ENCODE results near the gene ENPP3.

Gene ENPP3

DNA sequence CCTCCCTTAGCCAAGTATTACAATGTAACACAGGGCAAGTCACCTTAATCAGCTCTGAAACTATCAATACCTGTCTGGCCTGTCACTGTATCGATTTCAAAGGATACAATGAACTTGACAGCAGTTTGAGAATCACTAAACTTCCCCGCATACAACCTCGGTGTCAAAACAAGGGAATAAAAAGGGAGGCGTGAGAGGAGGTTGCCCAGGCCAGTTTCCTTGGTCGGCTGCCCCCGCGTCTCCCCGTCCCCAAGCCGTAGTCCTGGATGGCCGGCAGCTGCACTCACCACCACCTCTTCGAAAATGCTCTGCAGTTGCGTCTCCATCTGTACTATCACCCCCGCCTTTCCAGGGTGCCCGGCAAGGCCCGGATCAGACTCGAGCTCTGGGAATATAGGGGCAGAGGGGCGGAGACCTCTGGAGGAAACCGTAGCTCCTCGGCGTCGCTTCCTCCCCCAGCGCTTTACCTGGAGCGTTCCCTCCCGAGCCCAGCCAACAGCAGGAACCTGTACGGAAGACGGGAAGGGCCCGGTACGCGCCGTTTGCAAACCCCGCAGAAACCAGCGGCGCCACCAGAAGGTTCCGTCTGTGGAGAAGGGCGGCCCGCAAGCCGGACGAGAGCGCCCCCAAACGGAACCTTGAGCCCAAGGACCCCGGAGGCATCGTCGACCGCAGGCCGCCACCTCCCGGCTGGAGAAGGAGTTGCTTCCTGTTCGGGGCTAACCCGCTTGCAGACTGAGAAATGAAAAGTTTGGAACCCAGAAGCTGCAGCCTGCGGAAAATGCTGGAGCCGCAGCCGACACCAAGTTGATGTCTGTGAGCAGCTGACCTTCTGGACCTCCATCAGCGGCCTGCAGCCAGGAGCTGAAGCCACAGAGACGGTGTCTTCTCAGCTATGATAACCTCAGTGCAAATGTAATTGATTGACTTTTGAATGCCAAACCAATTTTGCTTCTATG, 9.1 kb upstream of the ENPP3 start, which contains the start of gene MED23:
Gene MED23 (minus strand): TSS at position 519 of the 959 bp plus-strand sequence. CDS start 193 bp downstream, at position 326.
- Histone ChIP-seq H3K4me3 (peak within 1 kb of the TSS; percentile 91), H3K36me3 (peaks cover 26% of the 10 kb centered on the region)
- no peak for TF ChIP-seq Cebpa-rat (IDR thresholded peaks at IDR 0.05)

DNA sequence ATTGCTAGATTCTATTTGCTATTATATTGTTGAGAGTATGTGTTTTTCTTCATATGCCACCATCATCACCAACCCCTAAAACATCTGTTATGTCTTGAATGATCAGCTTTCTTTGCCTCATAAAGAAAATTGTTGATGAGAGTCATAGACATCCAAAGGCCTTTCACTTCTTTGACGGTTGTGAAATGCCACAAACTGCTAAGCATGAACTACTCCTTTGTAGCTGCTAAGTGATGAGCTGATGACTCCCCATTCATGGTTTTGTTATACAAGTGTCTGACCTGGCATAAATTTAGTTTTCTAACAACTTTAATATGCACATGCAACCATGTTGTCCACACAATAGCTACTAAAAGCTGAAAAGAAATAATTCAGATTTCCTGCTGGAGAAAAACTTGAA, 8.4 kb upstream of the ENPP3 start:
- H3K4me2 ChIP-seq, result peak overlapping the region; percentile 68
- no peak for TF ChIP-seq Cebpa-rat (IDR thresholded peaks at IDR 0.05)
- H3K9me3 ChIP-seq, result no peaks in the 10 kb centered on the region
- H3K27ac ChIP-seq, result no peak overlapping the region
- H3K9ac ChIP-seq, result peak overlapping the region; percentile 87; the same call in 1 of the 2 replicates
- peaks cover 18% of the 10 kb centered on the region for H3K4me1 ChIP-seq
- no peaks in the 10 kb centered on the region for H3K27me3 ChIP-seq
- peaks cover 19% of the 10 kb centered on the region for H3K36me3 ChIP-seq
- H3K4me3 ChIP-seq, result peak overlapping the region; percentile 91
- H4K20me1 ChIP-seq, result no peaks in the 10 kb centered on the region

More for the DNA sequence above, 9.1 kb upstream of the ENPP3 start, which contains the start of gene MED23:
- no peaks in the 10 kb centered on the region for H3K9me3 ChIP-seq
- H3K9ac ChIP-seq, result peak within 1 kb of the TSS; percentile 87
- peak within 1 kb of the TSS; percentile 80 for H3K4me2 ChIP-seq
- no peaks in the 10 kb centered on the region for H4K20me1 ChIP-seq
- H3K27me3 ChIP-seq, result no peaks in the 10 kb centered on the region
- peak within 1 kb of the TSS; percentile 81 for H3K27ac ChIP-seq
- H3K4me1 ChIP-seq, result peaks cover 18% of the 10 kb centered on the region

DNA sequence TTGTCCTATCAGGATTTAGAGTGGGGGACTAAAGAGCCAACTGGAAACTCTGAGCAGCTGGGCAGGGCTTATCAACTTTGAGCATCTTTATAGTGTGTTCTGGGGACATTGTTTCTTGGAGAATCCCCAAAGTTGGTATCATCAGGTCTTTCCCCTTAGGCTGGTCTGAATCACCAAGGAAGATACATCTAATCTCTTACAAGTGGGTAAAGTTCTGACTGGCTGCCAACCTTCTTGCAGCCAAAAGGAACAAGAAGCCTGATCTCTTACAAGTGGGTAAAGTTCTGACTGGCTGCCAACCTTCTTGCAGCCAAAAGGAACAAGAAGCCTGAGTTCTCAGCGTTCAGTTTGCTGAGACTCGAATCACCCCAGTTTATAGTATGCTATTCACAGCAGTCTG, 7.5 kb upstream of the ENPP3 start:
- no peak for TF ChIP-seq Cebpa-rat (IDR thresholded peaks at IDR 0.05)
- H3K27me3 ChIP-seq, result no peaks in the 10 kb centered on the region
- H3K4me1 ChIP-seq, result peaks cover 18% of the 10 kb centered on the region
- no peaks in the 10 kb centered on the region for H3K9me3 ChIP-seq
- H3K4me2 ChIP-seq, result no peak overlapping the region
- H3K36me3 ChIP-seq, result peaks cover 10% of the 10 kb centered on the region; the same call in 1 of the 2 replicates
- no peaks in the 10 kb centered on the region for H4K20me1 ChIP-seq
- H3K9ac ChIP-seq, result no peak overlapping the region
- H3K27ac ChIP-seq, result no peak overlapping the region
- no peak overlapping the region for H3K4me3 ChIP-seq

DNA sequence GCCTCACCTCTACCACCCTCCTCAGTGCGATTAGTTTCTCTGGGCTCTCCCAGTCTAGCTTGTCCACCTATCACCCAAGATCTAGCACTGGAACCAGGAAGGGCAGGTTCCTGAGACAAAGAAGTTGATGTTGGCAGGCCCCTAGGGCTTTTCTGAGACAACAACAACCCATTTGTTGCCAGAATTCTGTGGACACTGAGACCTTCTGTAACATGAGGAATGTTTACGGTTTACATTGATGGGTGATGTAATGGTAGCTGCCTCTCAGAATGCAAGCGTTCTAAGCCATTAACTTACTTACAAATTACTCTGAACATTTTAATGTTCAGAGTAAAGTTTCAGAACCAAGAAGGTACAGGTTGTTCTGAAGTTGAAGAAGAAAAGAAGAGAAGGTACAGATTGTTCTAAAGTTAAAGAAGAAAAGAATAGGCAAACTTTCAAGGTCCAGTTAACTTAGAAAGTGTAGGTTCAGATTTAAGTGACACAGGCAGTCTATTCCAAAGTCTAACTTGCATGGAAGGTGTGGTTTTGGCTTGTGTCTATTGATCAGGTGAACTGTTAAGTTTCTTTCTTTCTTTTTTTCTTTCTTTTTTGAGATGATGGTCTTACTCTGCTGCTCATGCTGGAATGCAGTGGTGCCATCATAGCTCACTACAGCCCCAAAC, 5.3 kb upstream of the ENPP3 start:
- peaks cover 29% of the 10 kb centered on the region for H3K4me1 ChIP-seq
- no peaks in the 10 kb centered on the region for H4K20me1 ChIP-seq
- TF ChIP-seq Cebpa-rat (IDR thresholded peaks at IDR 0.05), result no peak
- no peak overlapping the region for H3K4me3 ChIP-seq
- no peaks in the 10 kb centered on the region for H3K27me3 ChIP-seq
- H3K4me2 ChIP-seq, result no peak overlapping the region
- H3K27ac ChIP-seq, result no peak overlapping the region
- H3K9ac ChIP-seq, result no peak overlapping the region
- H3K36me3 ChIP-seq, result no peaks in the 10 kb centered on the region
- no peaks in the 10 kb centered on the region for H3K9me3 ChIP-seq

DNA sequence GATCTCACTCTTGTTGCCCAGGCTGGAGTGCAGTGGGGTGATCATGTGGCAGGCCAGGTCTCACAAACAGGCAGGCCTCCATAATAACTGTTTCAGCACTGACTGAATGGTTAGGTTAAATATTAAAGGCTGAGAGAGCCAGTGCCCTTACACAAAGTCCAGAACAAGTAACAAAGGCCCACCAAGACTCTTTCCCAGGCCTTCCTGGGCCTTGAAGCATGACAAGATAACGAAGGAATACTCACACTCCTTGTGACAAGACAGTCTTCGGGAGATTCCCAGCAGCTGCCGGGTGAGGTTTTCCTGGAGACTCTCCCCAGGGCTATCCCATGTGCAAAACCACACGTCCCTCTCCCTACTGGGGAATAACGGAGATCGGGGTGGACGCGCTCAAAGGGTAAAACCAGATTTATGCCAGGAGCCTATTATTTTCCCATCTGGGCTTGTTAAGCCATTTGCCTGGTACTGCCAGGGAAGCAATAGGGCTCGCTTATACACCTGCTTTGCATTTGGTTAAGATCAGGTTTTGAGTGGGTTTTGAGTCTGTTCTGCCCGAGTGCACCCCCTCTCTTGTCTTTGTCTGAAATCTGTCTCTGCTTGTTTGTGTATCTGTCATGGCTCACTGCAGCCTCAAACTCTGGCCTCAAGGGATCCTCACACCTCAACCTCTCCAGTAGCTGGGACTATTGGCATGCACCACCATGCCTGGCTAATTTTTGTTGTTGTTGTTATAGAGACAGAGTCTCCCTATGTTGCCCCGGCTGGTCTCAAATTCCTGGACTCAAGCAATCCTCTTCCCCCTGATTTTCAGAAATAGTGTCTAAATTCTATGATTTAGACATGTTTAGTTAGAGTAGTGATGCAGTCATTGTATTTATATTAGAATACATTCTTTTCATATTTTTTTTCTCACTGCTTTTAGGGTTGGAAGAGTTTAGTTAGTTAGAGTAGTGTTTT, 1.4 kb upstream of the ENPP3 start:
- Histone ChIP-seq H3K4me2 (peak overlapping the region; percentile 83), H3K36me3 (no peaks in the 10 kb centered on the region), H3K9me3 (no peaks in the 10 kb centered on the region), H3K27ac (no peak overlapping the region), H3K4me3 (no peak overlapping the region), H4K20me1 (no peaks in the 10 kb centered on the region), H3K27me3 (no peaks in the 10 kb centered on the region), H3K4me1 (peaks cover 17% of the 10 kb centered on the region), H3K9ac (no peak overlapping the region; the same call in 1 of the 2 replicates)
- no peak for TF ChIP-seq Cebpa-rat (IDR thresholded peaks at IDR 0.05)

DNA sequence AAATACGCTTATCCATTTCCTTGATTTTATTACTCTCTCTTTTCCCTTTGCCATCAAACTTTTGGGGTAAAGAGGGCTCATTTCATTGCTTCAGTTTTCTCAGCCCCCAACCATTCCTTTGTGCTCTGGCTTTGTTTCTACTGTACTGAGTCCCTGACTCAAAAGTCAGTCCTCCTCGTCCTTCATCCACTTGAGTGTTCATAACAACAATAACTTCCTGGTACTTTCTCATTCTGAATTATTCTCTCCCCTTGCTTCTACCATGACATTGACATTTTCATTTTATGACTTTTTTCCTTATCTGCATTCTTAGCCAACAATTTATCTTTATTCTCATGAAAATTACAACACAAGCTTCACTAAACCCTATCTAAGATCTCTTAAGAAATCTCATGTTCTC, 911 bp downstream of the ENPP3 start:
- Histone ChIP-seq H3K27me3 (no peaks in the 10 kb centered on the region), H3K4me1 (peaks cover 17% of the 10 kb centered on the region), H3K9ac (no peak overlapping the region), H4K20me1 (no peaks in the 10 kb centered on the region), H3K4me3 (no peak overlapping the region), H3K4me2 (no peak overlapping the region), H3K27ac (no peak overlapping the region), H3K9me3 (no peaks in the 10 kb centered on the region), H3K36me3 (no peaks in the 10 kb centered on the region)
- TF ChIP-seq Cebpa-rat (IDR thresholded peaks at IDR 0.05), result no peak

DNA sequence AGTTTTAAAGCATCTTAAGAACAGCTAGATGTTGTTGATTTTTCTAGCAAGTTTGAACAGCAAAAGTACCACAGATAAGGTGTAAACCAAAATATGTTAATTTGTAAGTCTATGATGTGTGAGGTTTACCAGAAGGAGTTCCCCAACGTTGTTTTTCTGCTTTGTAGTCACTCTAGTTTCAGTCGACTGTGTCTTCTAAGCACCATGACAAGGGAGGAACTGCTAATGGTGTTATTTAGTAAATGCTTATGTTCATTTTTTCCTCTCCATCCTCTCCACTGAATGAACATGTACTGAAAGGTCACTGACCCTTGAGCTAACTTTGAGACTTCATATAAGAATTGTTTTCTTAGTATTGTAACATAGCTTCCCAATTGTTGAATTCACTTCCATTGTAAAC, 3.0 kb downstream of the ENPP3 start:
- Histone ChIP-seq H3K9me3 (no peaks in the 10 kb centered on the region), H3K27ac (no peak overlapping the region), H4K20me1 (no peaks in the 10 kb centered on the region), H3K4me2 (no peak overlapping the region), H3K4me3 (no peak overlapping the region), H3K4me1 (peaks cover 14% of the 10 kb centered on the region), H3K36me3 (no peaks in the 10 kb centered on the region), H3K9ac (no peak overlapping the region), H3K27me3 (no peaks in the 10 kb centered on the region)
- TF ChIP-seq Cebpa-rat (IDR thresholded peaks at IDR 0.05), result no peak

DNA sequence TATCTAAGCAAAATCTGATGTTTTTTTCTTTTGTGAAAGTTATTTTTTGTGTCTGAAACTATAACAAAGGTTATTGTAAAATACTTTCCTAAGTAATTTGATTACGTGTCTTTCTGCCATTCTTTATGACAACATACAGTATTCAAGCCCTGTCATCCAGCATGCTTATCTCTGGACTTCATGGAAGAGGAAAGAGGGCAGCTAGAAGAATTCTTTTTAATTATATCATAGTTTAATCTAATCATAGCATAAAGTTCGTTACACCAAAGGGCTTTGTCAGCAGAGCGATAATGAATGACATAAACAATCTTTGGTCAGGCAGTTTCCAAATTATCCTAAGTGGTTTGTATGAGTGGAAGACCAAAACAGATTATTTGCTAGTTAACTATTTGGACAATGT, 3.5 kb downstream of the ENPP3 start:
- TF ChIP-seq Cebpa-rat (IDR thresholded peaks at IDR 0.05), result no peak
- Histone ChIP-seq H3K27me3 (no peaks in the 10 kb centered on the region), H4K20me1 (no peaks in the 10 kb centered on the region), H3K4me3 (no peak overlapping the region), H3K9ac (no peak overlapping the region), H3K4me2 (no peak overlapping the region), H3K27ac (no peak overlapping the region), H3K36me3 (no peaks in the 10 kb centered on the region), H3K9me3 (no peaks in the 10 kb centered on the region), H3K4me1 (peaks cover 9% of the 10 kb centered on the region)

DNA sequence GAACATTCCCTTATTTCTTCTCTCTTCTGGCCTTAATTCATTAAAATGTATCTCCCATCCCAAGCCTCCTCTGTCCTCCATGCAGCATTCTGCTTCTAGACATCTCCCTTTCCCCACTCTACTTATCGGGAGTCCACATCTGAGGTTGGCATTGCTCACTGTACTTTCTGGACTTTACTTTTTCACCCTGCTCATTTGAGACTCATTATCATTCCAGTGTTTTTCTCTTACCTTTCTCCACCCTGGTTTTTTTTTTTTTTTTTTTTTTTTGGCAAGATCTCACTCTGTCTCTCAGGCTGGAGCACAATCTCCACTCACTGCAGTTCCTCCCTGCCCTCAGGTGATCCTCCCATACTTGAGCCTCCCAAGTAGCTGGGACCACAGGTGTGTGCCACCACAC, 4.5 kb downstream of the ENPP3 start:
- H3K27me3 ChIP-seq, result no peaks in the 10 kb centered on the region
- H3K4me2 ChIP-seq, result no peak overlapping the region
- no peak overlapping the region for H3K4me3 ChIP-seq
- H3K36me3 ChIP-seq, result no peaks in the 10 kb centered on the region
- H4K20me1 ChIP-seq, result no peaks in the 10 kb centered on the region
- no peaks in the 10 kb centered on the region for H3K9me3 ChIP-seq
- no peaks in the 10 kb centered on the region for H3K4me1 ChIP-seq
- H3K9ac ChIP-seq, result no peak overlapping the region
- no peak for TF ChIP-seq Cebpa-rat (IDR thresholded peaks at IDR 0.05)
- no peak overlapping the region for H3K27ac ChIP-seq
